Upper lobe of right lung (tissue), 1 donor: Measurements from ENCODE around the gene ITGAE. TPM values are rescaled to one million over a fixed set of nuclear protein-coding genes. Genes with fewer than 3 reads are reported as not detected.

Experiments used
- ATAC-seq: fragments of 200-7000 bp; cut with Tn5 transposase; one replicate; pipeline ENCODE4 v1.9.1; 2020; ENCODE audit warnings: mild to moderate bottlenecking, moderate library complexity
- DNase-seq: peaks from one replicate; pipeline ENCODE4 v3.0.0-alpha.2; 2020
- H3K27ac ChIP-seq: fragments of 200-600 bp; one replicate; pipeline ENCODE4 v1.8.0; 2022
- H3K27me3 ChIP-seq: fragments of 200-600 bp; one replicate; pipeline ENCODE4 v1.8.0; 2022; ENCODE audit warnings: mild to moderate bottlenecking
- H3K36me3 ChIP-seq: fragments of 200-600 bp; one replicate; pipeline ENCODE4 v1.8.0; 2022
- H3K4me1 ChIP-seq: fragments of 200-600 bp; one replicate; pipeline ENCODE4 v1.8.0; 2022
- H3K4me3 ChIP-seq: fragments of 200-600 bp; one replicate; pipeline ENCODE4 v1.8.0; 2022; ENCODE audit warnings: mild to moderate bottlenecking
- H3K9me3 ChIP-seq: fragments of 200-600 bp; one replicate; pipeline ENCODE4 v1.8.0; 2022
- CTCF ChIP-seq: fragments of 200-600 bp; IDR thresholded peaks from one replicate; pipeline ENCODE4 v1.8.0; 2022; ENCODE audit warnings: antibody characterized with exemption
- intact Hi-C: fragments of 100-400 bp; cut with DNase I; formaldehyde crosslinking; loops from one replicate; pipeline ENCODE4 v1.11.0; 2022
- total RNA-seq: library from RNA; stranded (reverse); fragmentation: NEBNext Ultra II Directional; extraction: Animal tissue kit (Norgen Biotek cat#: 25700); gene quantifications from one replicate; pipeline ENCODE4 v1.2.1, GENCODE V29; 2021
- donor health status: DM: no; HTN: yes; CAD: no; lungs with severe emphysema.

The ITGAE gene
- total RNA-seq, 1 donor from 2014 or later: 24.2 TPM

GRCh38 chr17:3815122-3815521, 14.1 kb upstream of the ITGAE start:
- intact Hi-C loops: no loop called here
- no peaks in the 10 kb centered on the region for H3K27me3 ChIP-seq
- ATAC-seq (no peak), DNase-seq (no peak)
- no peak overlapping the region for H3K4me3 ChIP-seq
- H3K36me3 ChIP-seq: peaks cover 100% of the 10 kb centered on the region
- TF ChIP-seq CTCF: no peak
- no peaks in the 10 kb centered on the region for H3K9me3 ChIP-seq
- no peaks in the 10 kb centered on the region for H3K4me1 ChIP-seq
- no peak overlapping the region for H3K27ac ChIP-seq

GRCh38 chr17:3814361-3814760, 13.4 kb upstream of the ITGAE start:
- no peak for TF ChIP-seq CTCF
- intact Hi-C loops: no loop called here
- DNase-seq (no peak), ATAC-seq (no peak)
- H3K27ac ChIP-seq: no peak overlapping the region
- H3K4me1 ChIP-seq: no peaks in the 10 kb centered on the region
- peaks cover 100% of the 10 kb centered on the region for H3K36me3 ChIP-seq
- no peaks in the 10 kb centered on the region for H3K27me3 ChIP-seq
- H3K9me3 ChIP-seq: no peaks in the 10 kb centered on the region
- no peak overlapping the region for H3K4me3 ChIP-seq

- H3K4me3 ChIP-seq: no peak overlapping the region
- peaks cover 99% of the 10 kb centered on the region for H3K36me3 ChIP-seq
- ATAC-seq: no peak
- no peak overlapping the region for H3K27ac ChIP-seq
- H3K4me1 ChIP-seq: no peaks in the 10 kb centered on the region
- no peak for TF ChIP-seq CTCF
- no peaks in the 10 kb centered on the region for H3K9me3 ChIP-seq
- no peak for DNase-seq
- intact Hi-C loops: no loop called here
- no peaks in the 10 kb centered on the region for H3K27me3 ChIP-seq
These were observed 12.2 kb upstream of the ITGAE start for GRCh38 chr17:3813171-3813570.

- H3K4me3 ChIP-seq: no peak overlapping the region
- no peaks in the 10 kb centered on the region for H3K4me1 ChIP-seq
- no peak for TF ChIP-seq CTCF
- H3K36me3 ChIP-seq: peaks cover 99% of the 10 kb centered on the region
- no peaks in the 10 kb centered on the region for H3K27me3 ChIP-seq
- intact Hi-C loops: no loop called here
- no peaks in the 10 kb centered on the region for H3K9me3 ChIP-seq
- DNase-seq (no peak), ATAC-seq (peak; percentile 41)
- H3K27ac ChIP-seq: no peak overlapping the region
These were observed 11.8 kb upstream of the ITGAE start for GRCh38 chr17:3812771-3813170.

GRCh38 chr17:3812284-3812683, 11.3 kb upstream of the ITGAE start:
- no peaks in the 10 kb centered on the region for H3K27me3 ChIP-seq
- DNase-seq (no peak), ATAC-seq (no peak)
- no peak overlapping the region for H3K4me3 ChIP-seq
- H3K4me1 ChIP-seq: no peaks in the 10 kb centered on the region
- H3K9me3 ChIP-seq: no peaks in the 10 kb centered on the region
- H3K36me3 ChIP-seq: peaks cover 99% of the 10 kb centered on the region
- intact Hi-C loops: no loop called here
- no peak for TF ChIP-seq CTCF
- no peak overlapping the region for H3K27ac ChIP-seq

- Histone ChIP-seq H3K4me1 (no peaks in the 10 kb centered on the region), H3K36me3 (peaks cover 88% of the 10 kb centered on the region), H3K9me3 (no peaks in the 10 kb centered on the region), H3K4me3 (no peak overlapping the region), H3K27ac (no peak overlapping the region), H3K27me3 (no peaks in the 10 kb centered on the region)
- intact Hi-C loops: no loop called here
- DNase-seq (no peak), ATAC-seq (no peak)
- no peak for TF ChIP-seq CTCF
These were observed 9.0 kb upstream of the ITGAE start for GRCh38 chr17:3810019-3810418.
